ENCODE measurements around the gene MYL9.

- TF ChIP-seq CTCF (optimal IDR thresholded peaks at IDR 0.05 in 1 of 3, IDR thresholded peaks at IDR 0.05 in 1 of 3, conservative IDR thresholded peaks at IDR 0.05 in 1 of 3; ENCODE audit: extremely low read depth in 1 of 3, insufficient read depth in 2 of 3, low read length in 3 of 3) (no peak), EZH2 (IDR thresholded peaks at IDR 0.05; ENCODE audit: low read length) (no peak)
Measured at GRCh38 chr20:36532388-36532787, 8.9 kb upstream of the MYL9 start.

Data from keratinocyte (primary cell).